Loucy (cell line): ENCODE data around the gene ST6GALNAC4.

ENCODE experiments used
- H2AFZ ChIP-seq: fragments of 200-600 bp; sonication (generic); 2 replicates; pipeline ENCODE4 v1.6.0; 2016; ENCODE audit warnings: antibody characterized with exemption, mild to moderate bottlenecking, low read length, moderate library complexity
- H3F3A ChIP-seq: fragments of 200-600 bp; 2 replicates; pipeline ENCODE4 v1.6.0; 2016; ENCODE audit warnings: antibody characterized with exemption, low read depth, mild to moderate bottlenecking
- H3K27me3 ChIP-seq: fragments of 200-600 bp; sonication (generic); 2 replicates; pipeline ENCODE4 v1.6.1; 2014; ENCODE audit warnings: low read length, mild to moderate bottlenecking; ENCODE audit not compliant: insufficient read depth, poor library complexity, severe bottlenecking
- H3K36me3 ChIP-seq: fragments of 200-600 bp; sonication (generic); 2 replicates; pipeline ENCODE4 v1.6.1; 2016; ENCODE audit warnings: low read length; ENCODE audit not compliant: insufficient read depth
- H3K4me1 ChIP-seq: fragments of 200-600 bp; sonication (generic); 2 replicates; pipeline ENCODE4 v1.5.1; 2014; ENCODE audit warnings: low read length, mild to moderate bottlenecking; ENCODE audit not compliant: insufficient read depth, poor library complexity, severe bottlenecking
- H3K4me2 ChIP-seq: fragments of 200-600 bp; sonication (generic); 2 replicates; pipeline ENCODE4 v1.6.0; 2014; ENCODE audit warnings: antibody characterized with exemption, low read length, low read depth, mild to moderate bottlenecking; ENCODE audit not compliant: poor library complexity, severe bottlenecking
- H3K4me3 ChIP-seq: fragments of 200-600 bp; sonication (generic); 2 replicates; pipeline ENCODE4 v1.5.1; 2014; ENCODE audit warnings: low read length, mild to moderate bottlenecking, mixed read lengths; ENCODE audit not compliant: poor library complexity, severe bottlenecking
- H3K79me2 ChIP-seq: fragments of 200-600 bp; sonication (generic); 2 replicates; pipeline ENCODE4 v1.6.1; 2014; ENCODE audit warnings: low read length; ENCODE audit not compliant: insufficient read depth
- H3K9ac ChIP-seq: fragments of 200-600 bp; sonication (generic); 2 replicates; pipeline ENCODE4 v1.6.0; 2014; ENCODE audit warnings: mild to moderate bottlenecking, low read depth, low read length, moderate library complexity; ENCODE audit not compliant: poor library complexity, severe bottlenecking
- H3K9me2 ChIP-seq: fragments of 200-600 bp; sonication (generic); replicated peaks from 2 replicates; pipeline ENCODE4 v1.6.1; 2016; ENCODE audit warnings: low read depth, low read length, mixed read lengths
- H3K9me3 ChIP-seq: fragments of 200-600 bp; sonication (generic); 2 replicates; pipeline ENCODE4 v1.6.1; 2014; ENCODE audit warnings: mild to moderate bottlenecking, antibody characterized with exemption, low read length, low read depth; ENCODE audit not compliant: insufficient read depth
- H4K20me1 ChIP-seq: fragments of 200-600 bp; sonication (generic); 2 replicates; pipeline ENCODE4 v1.6.0; 2014; ENCODE audit warnings: antibody characterized with exemption, low read length, mild to moderate bottlenecking; ENCODE audit not compliant: insufficient read depth, poor library complexity, severe bottlenecking
- CTCF ChIP-seq: fragments of 200-600 bp; sonication (generic); conservative IDR thresholded peaks from 2 replicates; pipeline ENCODE4 v1.5.1; 2014; ENCODE audit warnings: mild to moderate bottlenecking, antibody characterized with exemption, low read length
- EZH2phosphoT487 ChIP-seq: fragments of 200-600 bp; IDR thresholded peaks from 2 replicates; pipeline ENCODE4 v1.6.1; 2018; ENCODE audit warnings: antibody characterized with exemption, mild to moderate bottlenecking, moderate library complexity, borderline replicate concordance

Gene ST6GALNAC4

DNA sequence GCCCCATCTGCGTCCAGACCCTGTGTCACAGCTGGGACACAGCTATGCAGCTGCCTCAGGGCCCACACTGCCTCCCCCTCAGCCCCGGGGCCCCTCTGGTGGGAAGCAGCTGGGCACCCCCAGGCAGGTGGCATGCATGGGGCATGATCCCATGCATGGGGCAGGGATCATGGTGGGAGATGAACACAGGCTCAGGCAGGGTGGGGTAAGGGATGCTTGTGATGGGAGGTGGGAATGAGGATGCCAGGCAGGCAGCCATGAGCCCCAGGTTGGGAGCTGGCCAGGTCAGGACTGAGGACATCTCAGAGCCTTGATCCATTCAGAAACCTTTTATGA, 44.3 kb upstream of the ST6GALNAC4 start:
- no peaks in the 10 kb centered on the region for H3K9me3 ChIP-seq
- H3K4me3 ChIP-seq: no peak overlapping the region
- no peak overlapping the region for H2AFZ ChIP-seq
- no peaks in the 10 kb centered on the region for H3K9me2 ChIP-seq
- no peaks in the 10 kb centered on the region for H3K4me1 ChIP-seq
- no peak for TF ChIP-seq CTCF
- TF ChIP-seq EZH2phosphoT487: no peak
- no peak overlapping the region for H3K4me2 ChIP-seq
- H4K20me1 ChIP-seq: no peaks in the 10 kb centered on the region
- no peaks in the 10 kb centered on the region for H3K27me3 ChIP-seq
- H3K9ac ChIP-seq: no peak overlapping the region
- H3F3A ChIP-seq: no peaks in the 10 kb centered on the region
- H3K79me2 ChIP-seq: peaks cover 82% of the 10 kb centered on the region; the same call in 1 of the 2 replicates
- no peaks in the 10 kb centered on the region; the same call in 1 of the 2 replicates for H3K36me3 ChIP-seq

GRCh38 chr9:127960410-127961154, 43.7 kb upstream of the ST6GALNAC4 start:
- peaks cover 5% of the 10 kb centered on the region for H3K4me1 ChIP-seq
- H3K4me2 ChIP-seq: no peak overlapping the region
- no peaks in the 10 kb centered on the region for H3F3A ChIP-seq
- H3K9me2 ChIP-seq: no peaks in the 10 kb centered on the region
- no peaks in the 10 kb centered on the region for H3K9me3 ChIP-seq
- H4K20me1 ChIP-seq: no peaks in the 10 kb centered on the region
- H3K27me3 ChIP-seq: no peaks in the 10 kb centered on the region
- H2AFZ ChIP-seq: no peak overlapping the region
- no peak overlapping the region for H3K4me3 ChIP-seq
- no peak for TF ChIP-seq CTCF
- no peaks in the 10 kb centered on the region; the same call in 1 of the 2 replicates for H3K36me3 ChIP-seq
- no peak overlapping the region for H3K9ac ChIP-seq
- peaks cover 82% of the 10 kb centered on the region; the same call in 1 of the 2 replicates for H3K79me2 ChIP-seq

DNA sequence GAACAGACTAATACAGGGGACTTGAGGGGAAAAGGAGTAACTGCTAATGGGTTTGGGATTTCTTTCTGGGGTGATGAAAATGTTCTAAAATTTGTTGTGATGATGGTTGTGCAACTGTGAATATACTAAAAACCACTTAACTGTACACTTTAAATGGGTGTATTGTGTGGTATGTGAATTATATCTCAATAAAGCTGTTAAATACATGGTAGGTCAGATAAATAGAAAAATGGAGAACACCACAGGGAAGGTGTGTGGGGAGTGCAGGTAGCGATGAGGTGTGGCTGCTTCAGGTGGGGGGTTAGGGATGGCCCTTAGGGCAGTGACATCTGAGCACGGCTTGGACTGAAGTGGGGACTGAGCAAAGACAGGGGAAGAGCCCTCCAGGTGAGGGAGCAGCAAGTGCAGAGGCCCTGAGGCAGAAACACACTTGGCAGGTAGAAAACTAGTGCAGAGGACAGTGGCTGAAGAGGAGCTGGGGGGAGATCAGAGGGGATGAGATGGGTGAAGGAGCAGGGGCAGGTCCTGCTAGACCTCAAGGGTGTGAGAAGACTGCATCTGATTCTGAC, 43.1 kb upstream of the ST6GALNAC4 start:
- Histone ChIP-seq H3F3A (no peaks in the 10 kb centered on the region), H2AFZ (no peak overlapping the region), H3K27me3 (no peaks in the 10 kb centered on the region), H3K4me1 (peaks cover 11% of the 10 kb centered on the region), H3K9me3 (no peaks in the 10 kb centered on the region), H3K9me2 (no peaks in the 10 kb centered on the region), H4K20me1 (peaks cover 2% of the 10 kb centered on the region), H3K79me2 (peaks cover 81% of the 10 kb centered on the region; the same call in 1 of the 2 replicates), H3K4me2 (no peak overlapping the region), H3K4me3 (no peak overlapping the region), H3K36me3 (no peaks in the 10 kb centered on the region; the same call in 1 of the 2 replicates), H3K9ac (no peak overlapping the region)
- no peak for TF ChIP-seq EZH2phosphoT487
- no peak for TF ChIP-seq CTCF
